Stimulated activated CD4-positive, alpha-beta T cell treated with anti-CD3 and anti-CD28 coated beads, Interleukin-4, amount 100 ng/mL, for 24 hours (primary cell): Measurements from ENCODE around the gene TMBIM1.

Experiments used
- DNase-seq: peaks from one replicate; pipeline ENCODE4 v3.0.0-alpha.2; 2020

Gene TMBIM1

DNA sequence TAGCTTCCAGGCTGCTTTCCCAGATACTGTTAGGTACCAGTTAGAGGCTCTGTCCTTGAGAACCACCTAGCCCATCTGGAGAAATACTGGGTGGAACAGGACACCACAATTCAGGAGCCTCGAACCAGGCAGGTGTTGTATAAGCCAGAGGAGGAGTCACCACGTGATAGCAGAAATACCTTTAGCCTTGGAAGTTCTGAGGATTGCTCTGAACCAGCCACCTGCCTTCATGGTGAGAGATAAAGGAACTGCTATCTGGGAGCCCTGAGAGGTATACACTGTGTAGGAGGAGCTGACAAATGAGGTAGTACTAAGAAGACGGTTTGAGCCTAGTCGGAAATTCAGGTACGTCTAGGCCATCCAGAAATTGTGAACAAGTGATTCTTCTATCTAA, 39.1 kb downstream of the TMBIM1 start:
- no peak for DNase-seq

DNA sequence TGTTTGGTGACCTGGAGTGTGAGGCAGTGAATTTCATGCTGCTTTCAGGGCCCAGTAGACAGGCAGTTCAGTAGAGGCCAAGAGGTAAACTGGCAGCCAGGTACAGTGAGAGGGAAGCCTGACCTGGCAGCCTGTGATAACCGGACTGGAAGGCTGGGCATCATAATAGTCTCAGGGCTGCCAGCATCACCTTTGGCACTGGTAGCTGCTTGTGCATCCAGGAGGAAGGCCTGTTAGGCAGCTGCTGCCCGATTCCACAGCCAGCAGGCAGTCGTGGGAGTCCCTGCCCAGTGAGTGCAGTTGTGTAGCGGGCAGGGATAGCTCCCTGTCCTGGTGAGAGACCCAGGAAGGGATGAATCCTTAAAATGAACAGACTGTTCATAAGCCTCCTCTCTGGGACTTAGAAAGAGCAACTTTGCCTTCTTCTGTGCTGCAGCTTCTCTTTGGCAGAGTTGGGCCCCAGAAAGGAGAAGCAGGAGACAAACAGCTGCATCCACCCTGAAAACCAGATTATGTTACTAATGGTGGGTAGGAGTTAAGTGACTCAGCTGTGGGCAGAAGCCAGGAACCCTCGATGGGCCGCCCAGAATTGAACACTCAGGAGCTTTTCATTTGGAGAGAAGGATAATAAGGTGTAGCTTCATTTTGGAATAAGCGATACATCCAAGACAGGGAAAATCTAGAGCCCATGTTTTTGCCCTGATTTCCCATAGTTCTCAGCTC, 39.6 kb downstream of the TMBIM1 start:
- DNase-seq: no peak

DNA sequence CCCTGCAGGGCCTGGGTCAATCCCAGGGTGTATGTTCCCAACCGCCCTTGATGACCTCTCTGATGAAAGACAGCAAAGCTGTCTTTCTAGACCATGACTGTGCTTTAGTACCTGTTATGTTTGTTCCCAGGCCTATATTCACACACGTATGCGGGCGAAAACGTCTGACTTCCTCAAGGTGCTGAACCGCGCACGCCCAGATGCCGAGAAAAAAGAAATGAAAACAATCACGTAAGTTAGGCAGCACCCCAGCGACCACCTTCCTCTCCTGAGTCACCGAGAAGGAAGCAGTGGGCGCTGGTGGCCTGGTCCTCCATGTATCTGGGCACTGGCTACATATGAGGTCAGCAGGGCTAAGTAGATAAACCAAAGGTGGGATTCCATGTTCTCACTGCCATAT, 42.6 kb downstream of the TMBIM1 start:
- no peak for DNase-seq

DNA sequence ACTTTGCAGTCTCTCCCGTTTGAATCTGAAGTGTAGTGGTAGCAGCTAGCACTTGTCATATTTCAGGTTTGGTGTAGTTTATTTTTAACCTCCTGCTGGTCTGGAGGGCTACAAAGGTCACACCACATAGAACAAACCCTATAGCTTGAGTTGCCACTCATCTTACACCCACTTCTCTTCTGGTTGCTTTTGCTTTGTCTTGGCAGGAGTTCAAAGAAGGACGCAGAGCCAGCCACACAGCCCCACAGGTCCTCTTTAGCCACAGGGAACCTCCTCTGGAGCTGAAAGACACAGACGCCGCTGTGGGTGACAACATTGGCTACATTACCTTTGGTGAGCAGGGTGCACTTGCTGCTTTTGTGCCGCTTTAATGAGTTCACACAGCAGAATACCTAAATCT, 47.1 kb downstream of the TMBIM1 start:
- no peak for DNase-seq

DNA sequence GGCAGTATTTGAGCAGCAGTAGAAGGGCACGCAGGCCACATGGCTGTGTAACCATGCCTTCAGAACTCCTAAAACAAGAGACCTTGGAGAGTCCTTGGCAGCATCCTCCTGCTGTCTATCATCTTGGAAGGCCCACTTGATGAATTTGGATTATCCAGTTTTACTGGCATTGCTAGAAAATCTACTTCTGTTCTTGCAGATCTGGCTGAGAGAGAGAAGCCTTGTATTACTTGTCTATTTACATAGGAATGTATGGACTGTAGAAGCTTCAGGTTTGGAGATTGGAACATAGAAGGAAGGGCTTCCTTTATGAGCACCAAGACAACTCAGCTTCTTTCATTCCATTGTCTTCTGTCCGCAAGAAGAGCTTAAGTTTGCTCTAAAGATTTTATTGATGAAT, 47.6 kb downstream of the TMBIM1 start:
- DNase-seq: no peak

DNA sequence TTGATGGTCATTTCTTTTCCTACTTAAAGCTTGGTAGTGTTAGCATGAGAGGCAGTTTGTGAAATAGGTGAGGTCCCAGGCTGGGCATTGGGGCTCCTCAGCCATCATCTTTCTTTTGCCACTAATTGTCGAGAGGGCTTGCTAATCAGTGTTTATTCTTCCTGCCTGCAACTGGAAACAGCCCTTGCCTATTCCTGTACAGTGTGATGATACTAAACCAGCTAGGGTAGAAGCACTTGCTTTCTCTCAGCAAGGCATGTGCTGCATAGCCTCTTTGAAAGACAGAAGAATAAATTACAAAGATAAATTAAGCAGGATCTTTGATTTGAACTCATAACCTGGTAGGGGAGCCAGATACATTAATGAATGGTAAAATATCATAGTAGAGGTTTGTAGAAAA, 48.1 kb downstream of the TMBIM1 start:
- no peak for DNase-seq

DNA sequence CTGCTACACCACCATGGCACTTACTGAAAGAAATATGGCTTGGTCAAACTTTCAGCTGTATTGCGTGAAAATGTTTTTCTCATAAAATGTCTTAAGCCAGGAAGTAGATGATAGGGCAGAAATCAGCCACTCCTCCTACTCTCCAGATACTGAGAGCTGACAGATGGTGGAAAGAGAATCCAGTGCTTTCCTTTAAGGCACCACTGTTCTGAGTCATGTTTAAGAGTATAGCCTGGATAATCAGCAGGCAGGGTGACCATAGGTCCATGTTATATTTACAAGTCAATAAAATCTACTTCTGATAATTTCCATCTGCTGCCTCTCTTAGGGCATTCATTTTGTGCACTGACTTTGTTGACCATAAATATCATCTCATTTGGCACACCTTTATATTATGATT, 53.4 kb downstream of the TMBIM1 start:
- DNase-seq: no peak

DNA sequence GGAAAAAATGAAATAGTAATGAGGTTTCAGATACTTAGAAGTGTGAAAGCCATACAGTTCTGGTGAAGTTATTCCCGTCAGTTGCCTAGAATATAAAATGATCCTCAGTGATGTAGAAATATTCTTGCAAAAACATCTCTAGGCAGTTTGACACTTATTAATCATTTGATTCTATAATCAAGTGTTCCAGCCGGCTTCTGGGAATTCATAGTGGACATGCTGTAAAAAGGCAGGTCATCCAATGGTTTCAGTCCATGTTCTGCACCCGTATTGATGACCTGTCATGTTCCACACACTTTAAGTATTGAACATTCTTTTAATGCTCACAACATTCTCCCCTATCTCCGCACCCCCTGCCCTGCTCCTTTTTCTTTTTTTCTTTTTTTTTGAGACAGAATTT, 55.5 kb downstream of the TMBIM1 start:
- no peak for DNase-seq

DNA sequence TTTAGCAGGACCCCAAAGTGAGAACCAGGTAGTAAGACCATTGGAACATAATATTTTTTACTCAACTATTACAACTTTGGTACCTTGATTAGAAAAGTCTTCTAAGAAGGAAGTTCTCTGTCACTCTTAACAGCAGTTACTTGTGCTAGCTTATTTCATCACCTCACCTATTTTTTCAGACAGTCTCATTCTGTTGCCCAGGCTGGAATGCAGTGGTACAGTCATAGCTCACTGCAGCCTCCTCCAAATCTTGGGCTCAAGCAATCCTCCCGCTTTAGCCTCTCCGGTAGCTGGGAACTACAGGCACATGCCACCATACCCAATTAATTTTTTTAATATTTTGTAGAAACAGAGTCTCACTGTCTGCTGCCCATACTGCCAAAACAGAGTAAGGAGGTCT, 57.3 kb downstream of the TMBIM1 start:
- no peak for DNase-seq

DNA sequence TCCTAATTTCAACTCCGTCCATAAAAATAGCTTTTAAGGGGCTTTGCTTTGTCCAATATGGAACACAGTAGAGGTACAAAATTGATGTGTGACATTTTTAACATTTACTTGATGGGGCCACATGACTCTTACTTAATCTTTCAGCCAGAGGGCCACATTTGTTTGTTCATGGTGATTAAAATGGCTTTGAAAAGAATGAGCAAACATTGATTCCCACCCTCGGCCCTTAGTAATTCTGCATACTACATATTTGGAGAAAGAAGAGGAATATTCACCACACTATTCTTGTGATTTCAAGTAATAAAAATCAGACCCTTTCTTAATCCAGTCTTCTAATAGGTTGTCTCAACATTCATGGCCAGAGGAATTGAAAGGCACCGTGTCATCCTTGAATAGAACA, 57.8 kb downstream of the TMBIM1 start:
- DNase-seq: no peak

DNA sequence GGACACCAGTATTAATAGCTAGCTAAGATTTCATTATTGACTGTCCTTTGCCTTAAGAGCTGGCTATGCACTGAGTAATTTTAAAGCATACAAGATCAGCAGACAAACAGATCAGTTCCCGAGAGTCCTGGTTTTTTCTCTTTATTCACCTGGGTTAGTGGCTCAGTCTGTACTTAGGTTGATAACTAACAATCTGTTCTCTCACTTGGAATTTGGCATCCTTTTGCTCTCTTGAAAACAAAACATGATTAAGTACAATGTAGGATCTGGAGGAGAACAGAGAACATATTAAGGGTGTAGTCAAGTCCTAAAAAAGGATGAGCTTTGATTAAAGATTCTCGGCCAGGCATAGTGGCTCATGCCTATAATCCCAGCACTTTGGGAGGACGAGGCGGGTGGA, 58.8 kb downstream of the TMBIM1 start:
- DNase-seq: no peak

DNA sequence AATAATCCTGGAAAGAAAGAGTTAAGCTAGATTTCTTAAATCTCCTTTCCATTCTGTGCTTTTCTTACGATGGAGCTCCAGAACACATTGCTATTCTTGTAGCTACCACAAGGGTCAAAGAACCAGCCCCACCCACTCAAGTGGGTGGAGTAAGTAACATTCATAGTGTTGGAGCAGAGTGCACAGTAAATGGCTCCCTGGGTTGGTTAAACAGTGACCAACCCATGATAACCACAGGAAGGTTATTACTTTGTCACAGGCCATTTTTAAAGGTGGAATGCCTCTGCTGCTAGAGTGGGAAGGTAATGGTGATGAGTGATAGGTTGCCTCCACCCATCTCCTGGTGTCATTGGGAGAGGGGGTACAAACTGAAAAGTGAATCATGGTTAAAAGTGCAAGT, 61.4 kb downstream of the TMBIM1 start:
- peak; percentile 40 for DNase-seq

DNA sequence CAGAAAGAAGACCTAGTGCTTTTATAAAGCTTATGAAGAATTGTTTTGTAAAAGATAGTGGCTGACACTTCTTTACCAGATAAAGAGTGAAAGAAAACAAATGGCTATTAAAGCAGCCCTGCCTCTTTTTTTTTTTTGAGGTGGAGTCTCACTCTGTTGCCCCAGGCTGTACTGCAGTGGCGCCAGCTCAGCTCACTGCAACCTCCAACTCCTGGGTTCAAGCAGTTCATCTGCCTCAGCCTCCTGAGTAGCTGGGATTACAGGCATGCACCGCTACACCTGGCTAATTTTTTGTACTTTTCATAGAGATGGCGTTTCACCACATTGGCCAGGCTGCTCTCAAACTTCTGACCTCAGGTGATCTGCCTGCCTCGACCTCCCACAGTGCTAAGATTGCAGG, 62.5 kb downstream of the TMBIM1 start:
- DNase-seq: no peak

DNA sequence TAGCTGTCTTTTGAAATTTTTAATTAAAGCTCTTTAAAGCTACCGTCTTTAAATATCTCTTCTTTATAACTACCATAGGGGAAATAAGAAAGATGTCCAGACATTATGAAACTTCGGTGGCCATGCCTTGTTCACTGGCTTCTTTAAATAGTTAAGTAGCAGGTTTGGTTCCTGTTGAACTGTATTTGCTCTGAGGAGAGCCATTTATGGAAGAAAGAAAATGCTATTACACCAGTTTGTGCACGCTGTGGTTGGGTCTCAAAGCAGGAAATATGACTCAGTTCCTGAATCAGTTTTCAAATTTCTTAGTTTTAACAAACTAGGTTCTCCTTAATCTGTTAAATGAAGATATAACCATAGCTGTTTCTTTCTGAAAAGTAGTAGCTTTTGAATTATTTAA, 63.1 kb downstream of the TMBIM1 start:
- peak; percentile 58 for DNase-seq

DNA sequence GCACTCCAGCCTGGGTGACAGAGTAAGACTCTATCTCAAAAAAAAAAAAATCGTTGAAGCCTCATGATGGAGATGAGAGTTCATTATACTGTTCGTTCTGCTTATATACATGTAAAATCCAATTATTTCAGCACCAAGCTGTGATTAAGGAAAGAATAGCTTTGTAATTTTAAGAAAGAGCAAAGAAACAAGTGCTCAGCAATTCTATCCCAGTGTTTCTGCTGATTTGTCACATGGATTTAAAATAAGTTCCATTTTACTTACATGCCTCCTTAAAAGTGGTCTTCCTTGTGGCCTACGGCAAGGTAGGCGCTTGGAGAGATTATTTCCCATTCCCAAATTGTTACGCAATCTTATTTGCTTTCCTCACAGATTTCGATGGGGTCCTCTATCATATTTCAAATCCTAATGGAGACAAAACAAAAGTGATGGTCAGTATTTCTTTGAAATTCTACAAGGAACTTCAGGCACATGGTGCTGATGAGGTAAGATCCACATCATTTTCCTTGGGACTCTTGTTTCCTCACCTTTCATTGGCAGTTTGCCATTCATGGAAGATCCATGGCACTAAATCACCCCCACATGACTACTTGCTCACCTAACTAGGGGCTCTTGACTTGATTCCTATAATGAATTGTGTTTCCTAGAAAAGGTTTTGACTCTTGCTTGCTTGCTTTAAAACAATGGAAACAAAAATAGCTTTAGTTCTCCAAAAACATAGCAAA, 63.8 kb downstream of the TMBIM1 start:
- DNase-seq: no peak

DNA sequence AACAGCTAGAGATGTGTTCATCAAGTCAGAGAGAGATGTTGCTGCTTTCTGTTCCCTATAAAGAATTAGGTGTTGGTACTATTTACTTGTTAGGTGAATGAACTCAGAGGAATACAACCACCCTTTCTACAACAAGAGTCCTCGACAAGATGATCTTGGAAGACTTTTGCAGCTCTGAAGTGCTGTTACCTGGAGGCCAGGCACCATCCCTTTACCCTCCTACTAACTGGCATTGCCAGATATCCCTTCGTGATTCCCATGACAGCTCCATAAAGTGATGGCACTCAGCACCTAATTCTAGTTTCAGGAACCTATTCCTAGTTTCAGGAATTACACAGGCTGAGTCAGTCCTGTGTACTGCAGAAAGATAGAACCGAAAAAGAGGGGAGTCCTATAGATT, 65.4 kb downstream of the TMBIM1 start:
- no peak for DNase-seq
